UCSD-AML1 (cell line): ENCODE results near the gene COLEC12.

Experiments used
- DNase-seq: peaks from one replicate; lab custom pipeline; 2025; ENCODE audit not compliant: unreplicated experiment; lab: John Stamatoyannopoulos, UW

Gene COLEC12

GRCh38 chr18:390741-391478 lies 109.6 kb downstream of the COLEC12 start:
- no peak for DNase-seq

- DNase-seq = no peak
Observed at GRCh38 chr18:389658-390357, 110.7 kb downstream of the COLEC12 start.

GRCh38 chr18:388200-388599 lies 112.3 kb downstream of the COLEC12 start:
- DNase-seq = no peak

- DNase-seq = no peak
Observed at GRCh38 chr18:386994-387393, 113.5 kb downstream of the COLEC12 start.

GRCh38 chr18:384897-385296 lies 115.6 kb downstream of the COLEC12 start:
- DNase-seq = no peak

- no peak for DNase-seq
Observed at GRCh38 chr18:383135-383534, 117.4 kb downstream of the COLEC12 start.

GRCh38 chr18:382423-382984 lies 118.0 kb downstream of the COLEC12 start:
- DNase-seq = no peak

- no peak for DNase-seq
Observed at GRCh38 chr18:379681-380330, 120.7 kb downstream of the COLEC12 start.

- DNase-seq = no peak
Observed at GRCh38 chr18:378079-378478, 122.4 kb downstream of the COLEC12 start.

GRCh38 chr18:377088-377487 lies 123.4 kb downstream of the COLEC12 start:
- no peak for DNase-seq

- DNase-seq = no peak
Observed at GRCh38 chr18:376311-376710, 124.2 kb downstream of the COLEC12 start.

GRCh38 chr18:374721-375168 lies 125.8 kb downstream of the COLEC12 start:
- DNase-seq = no peak

GRCh38 chr18:373780-374179 lies 126.7 kb downstream of the COLEC12 start:
- no peak for DNase-seq

- DNase-seq = no peak
Observed at GRCh38 chr18:371609-371982, 128.9 kb downstream of the COLEC12 start.

GRCh38 chr18:370751-371608 lies 129.5 kb downstream of the COLEC12 start:
- no peak for DNase-seq

GRCh38 chr18:369224-370015 lies 131.1 kb downstream of the COLEC12 start:
- DNase-seq = no peak

- no peak for DNase-seq
Observed at GRCh38 chr18:366466-367061, 133.9 kb downstream of the COLEC12 start.

- DNase-seq = no peak
Observed at GRCh38 chr18:365651-366050, 134.8 kb downstream of the COLEC12 start.

- DNase-seq = no peak
Observed at GRCh38 chr18:364256-364826, 136.2 kb downstream of the COLEC12 start.
